IMR-90 (cell line): Measurements from ENCODE around the gene KCNAB1. TPM values are rescaled to one million over a fixed set of nuclear protein-coding genes. Genes with fewer than 3 reads are reported as not detected.

Source experiments
- ATAC-seq: fragments of 200-7000 bp; cut with Tn5 transposase; 2 replicates; pipeline ENCODE4 v1.9.1; 2020; ENCODE audit warnings: low read depth, mild to moderate bottlenecking, moderate library complexity
- BruUV-seq: library from RNA; stranded (reverse); fragments of 400-500 nt; replicated peaks from 2 replicates; lab custom pipeline; 2021; lab: Mats Ljungman, UMichigan
- CTCF ChIA-PET: fragments of 300-600 bp; formaldehyde crosslinking; extraction: SDS; loops from one replicate; lab custom pipeline; 2021; ENCODE audit warnings: antibody characterized with exemption; lab: Yijun Ruan, JAX
- POLR2A ChIA-PET: fragments of 300-600 bp; sonication (Branson Sonifier 250); formaldehyde crosslinking; loops from one replicate; lab custom pipeline; 2022; ENCODE audit warnings: antibody characterized with exemption; ENCODE audit not compliant: unreplicated experiment; lab: Charles Lee
- DNase-seq: peaks from one replicate; pipeline ENCODE4 v3.0.0; 2013
- H2AFZ ChIP-seq: replicated peaks from 2 replicates; pipeline ENCODE3; 2013; ENCODE audit warnings: low read length, mild to moderate bottlenecking; ENCODE audit not compliant: poor library complexity
- H2AK5ac ChIP-seq: 2 replicates; pipeline ENCODE4 v1.6.1; 2013; ENCODE audit warnings: low read depth, low read length, inconsistent platforms
- H2AK9ac ChIP-seq: replicated peaks from 2 replicates; pipeline ENCODE3; 2013; ENCODE audit warnings: mild to moderate bottlenecking, low read depth, low read length, moderate library complexity; ENCODE audit not compliant: poor library complexity
- H2BK120ac ChIP-seq: 2 replicates; pipeline ENCODE4 v1.6.1; 2013; ENCODE audit warnings: low read depth, low read length, inconsistent platforms
- H2BK15ac ChIP-seq: 3 replicates; pipeline ENCODE4 v1.6.1; 2013; ENCODE audit warnings: low read depth, low read length, inconsistent platforms
- H2BK20ac ChIP-seq: 2 replicates; pipeline ENCODE4 v1.6.1; 2013; ENCODE audit warnings: low read depth, mild to moderate bottlenecking, inconsistent platforms, low read length, moderate library complexity
- H2BK5ac ChIP-seq: 2 replicates; pipeline ENCODE4 v1.6.1; 2013; ENCODE audit warnings: mild to moderate bottlenecking, low read depth, low read length, inconsistent platforms; ENCODE audit not compliant: poor library complexity, severe bottlenecking
- H3K14ac ChIP-seq: replicated peaks from 2 replicates; pipeline ENCODE4 v1.6.1; 2013; ENCODE audit warnings: low read depth, low read length, inconsistent platforms
- H3K18ac ChIP-seq: 2 replicates; pipeline ENCODE4 v1.6.1; 2013; ENCODE audit warnings: low read depth, low read length, control low read depth
- H3K23ac ChIP-seq: 2 replicates; pipeline ENCODE4 v1.6.1; 2013; ENCODE audit warnings: low read depth, low read length, inconsistent platforms
- H3K27ac ChIP-seq: 2 replicates; pipeline ENCODE4 v1.5.1; 2013; ENCODE audit warnings: mild to moderate bottlenecking, control low read depth, low read length; ENCODE audit not compliant: insufficient read depth
- H3K27me3 ChIP-seq: 2 replicates; pipeline ENCODE4 v1.6.1; 2013; ENCODE audit warnings: low read length; ENCODE audit not compliant: control insufficient read depth, insufficient read depth
- H3K36me3 ChIP-seq: 2 replicates; pipeline ENCODE4 v1.6.1; 2013; ENCODE audit warnings: low read length, mixed read lengths; ENCODE audit not compliant: control insufficient read depth, insufficient read depth
- H3K4ac ChIP-seq: 2 replicates; pipeline ENCODE4 v1.6.1; 2013; ENCODE audit warnings: low read depth, low read length, inconsistent platforms
- H3K4me1 ChIP-seq: 2 replicates; pipeline ENCODE4 v1.6.1; 2013; ENCODE audit warnings: low read length, mixed read lengths; ENCODE audit not compliant: control insufficient read depth, insufficient read depth
- H3K4me2 ChIP-seq: 2 replicates; pipeline ENCODE4 v1.6.1; 2013; ENCODE audit warnings: low read depth, mild to moderate bottlenecking, control low read depth, low read length, moderate library complexity
- H3K4me3 ChIP-seq: 2 replicates; pipeline ENCODE4 v1.5.1; 2013; ENCODE audit warnings: low read depth, mild to moderate bottlenecking, control low read depth, low read length, moderate library complexity; ENCODE audit not compliant: insufficient read depth
- H3K56ac ChIP-seq: 2 replicates; pipeline ENCODE4 v1.6.1; 2013; ENCODE audit warnings: low read length, inconsistent platforms; ENCODE audit not compliant: insufficient read depth; ENCODE audit errors: extremely low read depth
- H3K79me1 ChIP-seq, 2 experiments: 2 replicates each; pipeline ENCODE4 v1.6.1; 2013; ENCODE audit warnings: low read length in 2 of 2, inconsistent platforms in 1 of 2, low read depth in 1 of 2
- H3K9ac ChIP-seq: 2 replicates; pipeline ENCODE4 v1.6.1; 2013; ENCODE audit warnings: low read depth, low read length, control low read depth
- H3K9me1 ChIP-seq: 2 replicates; pipeline ENCODE4 v1.6.1; 2013; ENCODE audit warnings: low read length, inconsistent platforms; ENCODE audit not compliant: insufficient read depth
- H3K9me3 ChIP-seq: 2 replicates; pipeline ENCODE4 v1.6.1; 2013; ENCODE audit warnings: low read length; ENCODE audit not compliant: control insufficient read depth, insufficient read depth
- H4K20me1 ChIP-seq: 2 replicates; pipeline ENCODE4 v1.6.1; 2013; ENCODE audit warnings: low read length, inconsistent platforms; ENCODE audit not compliant: insufficient read depth
- H4K5ac ChIP-seq: 2 replicates; pipeline ENCODE4 v1.6.1; 2013; ENCODE audit warnings: mild to moderate bottlenecking, low read depth, low read length, control low read depth
- H4K8ac ChIP-seq, 2 experiments: 2 replicates each; pipeline ENCODE4 v1.6.1; 2013; ENCODE audit warnings: low read depth in 2 of 2, low read length in 2 of 2, control low read depth in 1 of 2, inconsistent platforms in 1 of 2
- H4K91ac ChIP-seq: 2 replicates; pipeline ENCODE4 v1.6.1; 2013; ENCODE audit warnings: low read depth, low read length, inconsistent platforms; ENCODE audit not compliant: insufficient read depth
- CEBPB ChIP-seq: IDR thresholded peaks from 2 replicates; pipeline ENCODE4 v1.6.1; 2012; ENCODE audit warnings: low read depth, low read length, improper control_type of control experiment
- CHD1 ChIP-seq: IDR thresholded peaks from 2 replicates; pipeline ENCODE4 v1.6.1; 2012; ENCODE audit warnings: low read depth, low read length, improper control_type of control experiment
- ELK1 ChIP-seq: fragments of 150-350 bp; IDR thresholded peaks from 2 replicates; pipeline ENCODE4 v1.6.1; 2016; ENCODE audit warnings: low read depth, mild to moderate bottlenecking, low read length, moderate library complexity, borderline replicate concordance
- FOS ChIP-seq: fragments of 150-350 bp; IDR thresholded peaks from 2 replicates; pipeline ENCODE4 v1.6.1; 2016; ENCODE audit warnings: low read depth, low read length
- MAFK ChIP-seq: IDR thresholded peaks from 2 replicates; pipeline ENCODE4 v1.6.1; 2012; ENCODE audit warnings: low read depth, low read length, improper control_type of control experiment
- MAZ ChIP-seq: IDR thresholded peaks from 2 replicates; pipeline ENCODE4 v1.6.1; 2012; ENCODE audit warnings: low read depth, mild to moderate bottlenecking, low read length, improper control_type of control experiment, moderate library complexity, borderline replicate concordance
- MXI1 ChIP-seq: IDR thresholded peaks from 2 replicates; pipeline ENCODE4 v1.6.1; 2012; ENCODE audit warnings: low read depth, mild to moderate bottlenecking, low read length, moderate library complexity, borderline replicate concordance
- NFE2L2 ChIP-seq: fragments of 150-350 bp; IDR thresholded peaks from 2 replicates; pipeline ENCODE4 v1.6.1; 2016; ENCODE audit warnings: low read depth, mild to moderate bottlenecking, low read length
- POLR2A ChIP-seq: IDR thresholded peaks from 2 replicates; pipeline ENCODE4 v1.6.1; 2012; ENCODE audit warnings: mild to moderate bottlenecking, low read depth, low read length
- RFX5 ChIP-seq: IDR thresholded peaks from 2 replicates; pipeline ENCODE4 v1.8.0; 2012; ENCODE audit warnings: low read depth, mild to moderate bottlenecking, low read length, moderate library complexity
- SMC3 ChIP-seq: fragments of 150-350 bp; IDR thresholded peaks from 2 replicates; pipeline ENCODE4 v1.6.1; 2016; ENCODE audit warnings: low read depth, mild to moderate bottlenecking, antibody characterized with exemption, low read length, moderate library complexity
- WGBS, 2 experiments: methylation state at CpG; one replicate each; pipeline versions ENCODE4 v1.1.5 to v1.1.7; 2013; ENCODE audit warnings: missing lambda C conversion rate in 2 of 2; ENCODE audit not compliant: insufficient read length in 1 of 2; ENCODE audit errors: extremely low coverage in 2 of 2; 5-methylcytosine and 5-hydroxymethylcytosine counted together
- dilution Hi-C: fragments of 300-500 bp; cut with HindIII; formaldehyde crosslinking; loops from one replicate; pipeline ENCODE4 v1.14.3; 2018; ENCODE audit warnings: low sequenced_read_pairs; ENCODE audit not compliant: unreplicated experiment
- in situ Hi-C: fragments of 300-500 bp; cut with MboI; formaldehyde crosslinking; loops from 3 replicates; pipeline ENCODE4 v1.14.3; 2019; ENCODE audit warnings: low sequenced_read_pairs, inconsistent platforms, mixed read lengths
- intact Hi-C: fragments of 100-400 bp; cut with micrococcal nuclease; formaldehyde crosslinking; loops from 2 replicates; pipeline ENCODE4 v1.10.0; 2022
- polyA plus RNA-seq, 3 experiments: library from polyadenylated mRNA; depleted of rRNA; stranded (reverse); fragments of >200 nt; gene quantifications; 2 replicates each; pipeline ENCODE4 v1.2.3, GENCODE V29; 2012; ENCODE audit warnings: low replicate concordance in 1 of 3
- total RNA-seq: library from RNA; depleted of rRNA; stranded (reverse); fragments of >200 nt; gene quantifications from 2 replicates; pipeline ENCODE4 v1.2.3, GENCODE V29; 2012
- TF ChIP-seq, protein P1 (sequence below): fragments of 150-350 bp; IDR thresholded peaks from 2 replicates; pipeline ENCODE4 v1.6.1; 2017; ENCODE audit warnings: mild to moderate bottlenecking, antibody characterized with exemption, low read length, low read depth
- TF ChIP-seq, protein P2 (sequence below): conservative IDR thresholded peaks from 2 replicates; pipeline ENCODE4 v1.5.1; 2012; ENCODE audit warnings: mild to moderate bottlenecking, low read depth, low read length, improper control_type of control experiment

Gene KCNAB1
- total and polyA plus RNA-seq, 2 of the 4 experiments (the other 2 are of a cell fraction) = under 0.01 to 0.07 TPM

- no peak overlapping the region for H4K5ac ChIP-seq
- H3K18ac ChIP-seq = no peak overlapping the region
- H3K36me3 ChIP-seq = no peaks in the 10 kb centered on the region
- TF ChIP-seq MXI1 = no peak
- TF ChIP-seq NFE2L2 = no peak
- no peak for TF ChIP-seq CHD1
- TF ChIP-seq MAFK = no peak
- no peak for TF ChIP-seq MAZ
- no peak for TF ChIP-seq FOS
- TF ChIP-seq RFX5 = no peak
- no peak for TF ChIP-seq ELK1
- TF ChIP-seq CEBPB = no peak
- TF ChIP-seq, protein P1, sequence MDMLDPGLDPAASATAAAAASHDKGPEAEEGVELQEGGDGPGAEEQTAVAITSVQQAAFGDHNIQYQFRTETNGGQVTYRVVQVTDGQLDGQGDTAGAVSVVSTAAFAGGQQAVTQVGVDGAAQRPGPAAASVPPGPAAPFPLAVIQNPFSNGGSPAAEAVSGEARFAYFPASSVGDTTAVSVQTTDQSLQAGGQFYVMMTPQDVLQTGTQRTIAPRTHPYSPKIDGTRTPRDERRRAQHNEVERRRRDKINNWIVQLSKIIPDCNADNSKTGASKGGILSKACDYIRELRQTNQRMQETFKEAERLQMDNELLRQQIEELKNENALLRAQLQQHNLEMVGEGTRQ = no peak
- TF ChIP-seq POLR2A = no peak
- TF ChIP-seq SMC3 = no peak
- TF ChIP-seq, protein P2, sequence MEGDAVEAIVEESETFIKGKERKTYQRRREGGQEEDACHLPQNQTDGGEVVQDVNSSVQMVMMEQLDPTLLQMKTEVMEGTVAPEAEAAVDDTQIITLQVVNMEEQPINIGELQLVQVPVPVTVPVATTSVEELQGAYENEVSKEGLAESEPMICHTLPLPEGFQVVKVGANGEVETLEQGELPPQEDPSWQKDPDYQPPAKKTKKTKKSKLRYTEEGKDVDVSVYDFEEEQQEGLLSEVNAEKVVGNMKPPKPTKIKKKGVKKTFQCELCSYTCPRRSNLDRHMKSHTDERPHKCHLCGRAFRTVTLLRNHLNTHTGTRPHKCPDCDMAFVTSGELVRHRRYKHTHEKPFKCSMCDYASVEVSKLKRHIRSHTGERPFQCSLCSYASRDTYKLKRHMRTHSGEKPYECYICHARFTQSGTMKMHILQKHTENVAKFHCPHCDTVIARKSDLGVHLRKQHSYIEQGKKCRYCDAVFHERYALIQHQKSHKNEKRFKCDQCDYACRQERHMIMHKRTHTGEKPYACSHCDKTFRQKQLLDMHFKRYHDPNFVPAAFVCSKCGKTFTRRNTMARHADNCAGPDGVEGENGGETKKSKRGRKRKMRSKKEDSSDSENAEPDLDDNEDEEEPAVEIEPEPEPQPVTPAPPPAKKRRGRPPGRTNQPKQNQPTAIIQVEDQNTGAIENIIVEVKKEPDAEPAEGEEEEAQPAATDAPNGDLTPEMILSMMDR = no peak
- H3K27me3 ChIP-seq = peaks cover 6% of the 10 kb centered on the region
- H4K91ac ChIP-seq = no peak overlapping the region
- intact Hi-C loops = no loop called here
- H2BK15ac ChIP-seq = no peak overlapping the region
- ChIA-PET CTCF (interaction anchor here (0.6 kb wide), 1 partner anchor 397 kb away, joined by 3 read pairs; no protein-coding TSS in a partner anchor), POLR2A (no interaction called here)
- ATAC-seq (no peak), DNase-seq (no peak)
- no peak overlapping the region for H2BK5ac ChIP-seq
- 96% methylated on average over 5 of the region's 10 CpGs; no CpG with 5 or more reads in 1 of the 2 experiments for whole genome bisulfite sequencing, 2 experiments
- no peak overlapping the region for H3K23ac ChIP-seq
- H3K9me3 ChIP-seq = no peaks in the 10 kb centered on the region
- H3K4me2 ChIP-seq = no peak overlapping the region
- H3K4me1 ChIP-seq = no peaks in the 10 kb centered on the region
- no TSS peak for BruUV-seq
- H3K4ac ChIP-seq = no peak overlapping the region
- no peak overlapping the region for H2BK20ac ChIP-seq
- no peaks in the 10 kb centered on the region for H3K79me1 ChIP-seq
- dilution Hi-C loops = no loop called here
- no peak overlapping the region for H3K4me3 ChIP-seq
- no peaks in the 10 kb centered on the region for H4K20me1 ChIP-seq
- H2AK5ac ChIP-seq = no peak overlapping the region
- no peak overlapping the region for H4K8ac ChIP-seq
- H3K56ac ChIP-seq = no peak overlapping the region
- peaks cover 2% of the 10 kb centered on the region; the same call in 1 of the 2 replicates for H3K9me1 ChIP-seq
- in situ Hi-C loops = no loop called here
- no peak overlapping the region for H3K27ac ChIP-seq
- no peak overlapping the region for H3K9ac ChIP-seq
- H3K14ac ChIP-seq = no peak overlapping the region
- H2AK9ac ChIP-seq = no peak overlapping the region
- H2AFZ ChIP-seq = no peak overlapping the region
- H2BK120ac ChIP-seq = no peak overlapping the region
These were observed 325.0 kb downstream of the KCNAB1 start for GRCh38 chr3:156445117-156446090.
